Naive thymus-derived CD4-positive, alpha-beta T cell (primary cell): ENCODE data around the gene ZDHHC19. TPM values are rescaled to one million over a fixed set of nuclear protein-coding genes. Genes with fewer than 3 reads are reported as not detected.

ENCODE experiments used
- ATAC-seq: fragments of 150-1000 bp; cut with Tn5 transposase; 2 replicates; pipeline ENCODE4 v1.10.0; 2021; ENCODE audit warnings: mild to moderate bottlenecking, moderate library complexity
- CTCF ChIA-PET: fragments of 350-600 bp; sonication (Branson Sonifier 250); formaldehyde crosslinking; loops from one replicate; lab custom pipeline; 2021; ENCODE audit warnings: antibody characterized with exemption; lab: Charles Lee
- POLR2A ChIA-PET: fragments of 350-600 bp; sonication (Branson Sonifier 250); formaldehyde crosslinking; loops from one replicate; lab custom pipeline; 2021; ENCODE audit warnings: antibody characterized with exemption, inconsistent platforms; lab: Charles Lee
- DNase-seq, 9 donors: peaks; one replicate each; pipeline versions ENCODE4 v3.0.0 to v3.0.0-alpha.2; 2020 to 2022; ENCODE audit warnings: mixed read lengths in 1 of 9
- H3K27ac ChIP-seq: one replicate; pipeline ENCODE4 v1.7.0; 2013; ENCODE audit warnings: mild to moderate bottlenecking, low read depth, low read length, moderate library complexity
- H3K27me3 ChIP-seq, 2 donors: one replicate each; pipeline ENCODE4 v1.7.0; 2013; ENCODE audit warnings: low read length in 2 of 2, mild to moderate bottlenecking in 2 of 2, moderate library complexity in 2 of 2; ENCODE audit not compliant: control insufficient read depth in 2 of 2, insufficient read depth in 2 of 2
- H3K36me3 ChIP-seq, 3 experiments: 1 replicate in 2 of 3; 2 replicates in 1 of 3; pipeline ENCODE4 v1.7.0; 2013; ENCODE audit warnings: low read length in 3 of 3, mild to moderate bottlenecking in 3 of 3, moderate library complexity in 1 of 3; ENCODE audit not compliant: insufficient read depth in 3 of 3, control insufficient read depth in 2 of 3
- H3K4me1 ChIP-seq, 2 donors: one replicate each; pipeline ENCODE4 v1.7.0; 2013; ENCODE audit warnings: low read length in 2 of 2, mild to moderate bottlenecking in 2 of 2, moderate library complexity in 1 of 2; ENCODE audit not compliant: control insufficient read depth in 2 of 2, insufficient read depth in 2 of 2
- H3K4me3 ChIP-seq: 2 replicates; pipeline ENCODE4 v1.7.0; 2013; ENCODE audit warnings: mild to moderate bottlenecking, low read length
- H3K9me3 ChIP-seq, 3 experiments: 1 replicate in 2 of 3; 2 replicates in 1 of 3; pipeline ENCODE4 v1.7.0; 2013; ENCODE audit warnings: low read length in 3 of 3; ENCODE audit not compliant: control insufficient read depth in 2 of 3
- H3K27ac Mint-ChIP-seq, 9 donors: one replicate each; pipeline ENCODE4 v1.8.0; 2020 to 2022; ENCODE audit warnings: mixed read lengths in 9 of 9, mild to moderate bottlenecking in 8 of 9, moderate library complexity in 5 of 9, inconsistent platforms in 2 of 9
- H3K27me3 Mint-ChIP-seq, 5 donors: one replicate each; pipeline ENCODE4 v1.8.0; 2021 to 2022; ENCODE audit warnings: mixed read lengths in 5 of 5, mild to moderate bottlenecking in 1 of 5
- H3K36me3 Mint-ChIP-seq, 5 donors: one replicate each; pipeline ENCODE4 v1.8.0; 2020 to 2022; ENCODE audit warnings: mixed read lengths in 5 of 5, mild to moderate bottlenecking in 3 of 5, inconsistent platforms in 1 of 5
- H3K4me1 Mint-ChIP-seq, 7 donors: one replicate each; pipeline ENCODE4 v1.8.0; 2020 to 2022; ENCODE audit warnings: mixed read lengths in 7 of 7, mild to moderate bottlenecking in 3 of 7, inconsistent platforms in 1 of 7
- H3K4me3 Mint-ChIP-seq, 10 donors: one replicate each; pipeline ENCODE4 v1.8.0; 2020 to 2022; ENCODE audit warnings: mild to moderate bottlenecking in 10 of 10, mixed read lengths in 10 of 10, moderate library complexity in 6 of 10, inconsistent platforms in 2 of 10
- H3K9me3 Mint-ChIP-seq, 11 donors: one replicate each; pipeline ENCODE4 v1.8.0; 2020 to 2022; ENCODE audit warnings: mixed read lengths in 11 of 11, mild to moderate bottlenecking in 4 of 11, inconsistent platforms in 1 of 11, moderate library complexity in 1 of 11
- intact Hi-C, 2 donors: fragments of 100-400 bp; cut with micrococcal nuclease; formaldehyde crosslinking; loops; one replicate each; pipeline ENCODE4 v1.15.1; 2023
- polyA plus RNA-seq, 2 donors: library from polyadenylated mRNA; unstranded; fragments of 300-500 nt; fragmentation: Illumina TruSeq; gene quantifications; one replicate each; pipeline ENCODE4 v1.2.3, GENCODE V29; 2021
- total RNA-seq, 6 experiments: library from RNA in 5 of 6; stranded (reverse) in 5 of 6; gene quantifications; 1 replicate in 5 of 6; 2 replicates in 1 of 6; pipeline ENCODE4 v1.2.3 and lab custom pipeline; 2021 to 2026

Gene ZDHHC19
- total and polyA plus RNA-seq, 7 experiments from 2014 or later = 0.58 TPM; not detected in 6

- H3K27me3 ChIP-seq = no peaks in the 10 kb centered on the region
- Mint-ChIP-seq H3K27ac (no peak overlapping the region), H3K36me3 (no peaks in the 10 kb centered on the region), H3K4me3 (no peak overlapping the region), H3K4me1 (peaks cover 0 to 13% (median 2%) of the 10 kb centered on the region in 7 donors), H3K27me3 (peaks cover 0 to 5% (median 0%) of the 10 kb centered on the region in 5 donors), H3K9me3 (no peaks in the 10 kb centered on the region)
- ATAC-seq (no peak), DNase-seq (no peak)
- no peaks in the 10 kb centered on the region for H3K9me3 ChIP-seq
- H3K4me1 ChIP-seq = peaks cover 0 to 13% of the 10 kb centered on the region in 2 donors
- no peaks in the 10 kb centered on the region for H3K36me3 ChIP-seq
- CTCF ChIA-PET = interaction anchor here (1.6 to 19.6 kb wide), 3 partner anchors 119 to 134 kb away, joined by 4 to 209 read pairs (median 13); no protein-coding TSS in a partner anchor
- POLR2A ChIA-PET = interaction anchor here (2.3 kb wide), 1 partner anchor 126 kb away, joined by 7 read pairs; no protein-coding TSS in a partner anchor
- intact Hi-C loops = loop anchor here in 1 of 2 donors (10.0 kb wide), 1 partner anchor 343 kb away; no protein-coding TSS in a partner anchor
- H3K27ac ChIP-seq = no peak overlapping the region
- H3K4me3 ChIP-seq = no peak overlapping the region
Observed at GRCh38 chr3:196198081-196198675, 13.0 kb downstream of the ZDHHC19 start.

GRCh38 chr3:196197524-196197923 lies 13.7 kb downstream of the ZDHHC19 start:
- Histone ChIP-seq H3K27me3 (no peaks in the 10 kb centered on the region), H3K4me1 (peaks cover 2 to 20% of the 10 kb centered on the region in 2 donors), H3K4me3 (no peak overlapping the region), H3K27ac (no peak overlapping the region), H3K9me3 (no peaks in the 10 kb centered on the region), H3K36me3 (no peaks in the 10 kb centered on the region)
- ATAC-seq (no peak), DNase-seq (no peak)
- Mint-ChIP-seq H3K4me3 (no peak overlapping the region), H3K9me3 (no peaks in the 10 kb centered on the region), H3K27me3 (peaks cover 0 to 1% (median 0%) of the 10 kb centered on the region in 5 donors), H3K4me1 (peaks cover 5 to 20% (median 8%) of the 10 kb centered on the region in 7 donors), H3K27ac (peak overlapping the region in 1 of 9 donors; percentile 13), H3K36me3 (peaks cover 0 to 2% (median 0%) of the 10 kb centered on the region in 5 donors)
- POLR2A ChIA-PET = interaction anchor here (0.9 to 2.3 kb wide), 3 partner anchors 10 to 126 kb away, joined by 3 to 7 read pairs (median 4); no protein-coding TSS in a partner anchor
- intact Hi-C loops = loop anchor here (2.0 to 10.0 kb wide), 4 partner anchors 117 to 343 kb away; no protein-coding TSS in a partner anchor
- CTCF ChIA-PET = interaction anchor here (0.7 to 19.6 kb wide), 5 partner anchors 18 to 282 kb away, joined by 4 to 209 read pairs (median 10); no protein-coding TSS in a partner anchor

GRCh38 chr3:196195664-196196265 lies 15.4 kb downstream of the ZDHHC19 start:
- Histone ChIP-seq H3K27me3 (no peaks in the 10 kb centered on the region), H3K27ac (no peak overlapping the region), H3K9me3 (no peaks in the 10 kb centered on the region), H3K4me3 (no peak overlapping the region), H3K36me3 (no peaks in the 10 kb centered on the region), H3K4me1 (peaks cover 9 to 28% of the 10 kb centered on the region in 2 donors)
- ChIA-PET POLR2A (interaction anchor here (0.6 to 1.4 kb wide), 4 partner anchors 9 to 122 kb away, joined by 3 to 4 read pairs (median 3); no protein-coding TSS in a partner anchor), CTCF (interaction anchor here (1.5 to 19.6 kb wide), 3 partner anchors 16 to 122 kb away, joined by 6 to 209 read pairs (median 13); no protein-coding TSS in a partner anchor)
- ATAC-seq = no peak
- Mint-ChIP-seq H3K36me3 (peaks cover 0 to 3% (median 0%) of the 10 kb centered on the region in 5 donors), H3K27ac (peak overlapping the region in 1 of 9 donors; percentile 18), H3K9me3 (no peaks in the 10 kb centered on the region), H3K4me3 (no peak overlapping the region), H3K27me3 (no peaks in the 10 kb centered on the region), H3K4me1 (peaks cover 12 to 29% (median 14%) of the 10 kb centered on the region in 7 donors)
- intact Hi-C loops = loop anchor here (1.0 to 10.0 kb wide), 6 partner anchors 16 to 341 kb away; no protein-coding TSS in a partner anchor
- DNase-seq = no peak

- peak overlapping the region in 2 of 9 donors; percentile 28 to 56 for H3K27ac Mint-ChIP-seq
- no peaks in the 10 kb centered on the region for H3K9me3 Mint-ChIP-seq
- no peak overlapping the region for H3K27ac ChIP-seq
- H3K36me3 Mint-ChIP-seq = peaks cover 0 to 3% (median 0%) of the 10 kb centered on the region in 5 donors
- no peaks in the 10 kb centered on the region for H3K27me3 Mint-ChIP-seq
- H3K9me3 ChIP-seq = no peaks in the 10 kb centered on the region
- ChIA-PET POLR2A (interaction anchor here (3.9 kb wide), 1 partner anchor 14 kb away, joined by 20 read pairs; no protein-coding TSS in a partner anchor), CTCF (interaction anchor here (19.6 kb wide), 1 partner anchor 121 kb away, joined by 209 read pairs; no protein-coding TSS in a partner anchor)
- H3K4me1 ChIP-seq = peaks cover 9 to 28% of the 10 kb centered on the region in 2 donors
- intact Hi-C loops = loop anchor here in 1 of 2 donors (10.0 kb wide), 1 partner anchor 340 kb away; no protein-coding TSS in a partner anchor
- DNase-seq = no peak
- ATAC-seq = no peak
- H3K27me3 ChIP-seq = no peaks in the 10 kb centered on the region
- H3K4me3 Mint-ChIP-seq = no peak overlapping the region
- no peaks in the 10 kb centered on the region for H3K36me3 ChIP-seq
- no peak overlapping the region for H3K4me3 ChIP-seq
- peaks cover 12 to 32% (median 14%) of the 10 kb centered on the region in 7 donors for H3K4me1 Mint-ChIP-seq
Observed at GRCh38 chr3:196194542-196194915, 16.7 kb downstream of the ZDHHC19 start.

- CTCF ChIA-PET = interaction anchor here (19.6 kb wide), 1 partner anchor 120 kb away, joined by 209 read pairs; no protein-coding TSS in a partner anchor
- intact Hi-C loops = loop anchor here in 1 of 2 donors (10.0 kb wide), 1 partner anchor 339 kb away; no protein-coding TSS in a partner anchor
- Mint-ChIP-seq H3K4me3 (no peak overlapping the region), H3K36me3 (peaks cover 0 to 4% (median 0%) of the 10 kb centered on the region in 5 donors), H3K27me3 (no peaks in the 10 kb centered on the region), H3K4me1 (peaks cover 12 to 34% (median 14%) of the 10 kb centered on the region in 7 donors), H3K9me3 (no peaks in the 10 kb centered on the region), H3K27ac (peak overlapping the region in 6 of 9 donors; percentile 56 to 98 (median 80))
- ATAC-seq (no peak), DNase-seq (no peak)
- peaks cover 9 to 28% of the 10 kb centered on the region in 2 donors for H3K4me1 ChIP-seq
- H3K27ac ChIP-seq = no peak overlapping the region
- no peaks in the 10 kb centered on the region for H3K36me3 ChIP-seq
- no peaks in the 10 kb centered on the region for H3K27me3 ChIP-seq
- POLR2A ChIA-PET = interaction anchor here (3.9 kb wide), 1 partner anchor 14 kb away, joined by 20 read pairs; no protein-coding TSS in a partner anchor
- H3K9me3 ChIP-seq = no peaks in the 10 kb centered on the region
- no peak overlapping the region for H3K4me3 ChIP-seq
Observed at GRCh38 chr3:196193736-196194541, 17.3 kb downstream of the ZDHHC19 start.
